Activated CD4-positive, alpha-beta memory T cell treated with anti-CD3 and anti-CD28 coated beads for 36 hours (primary cell): ENCODE data around the gene APBA2. TPM values are rescaled to one million over a fixed set of nuclear protein-coding genes. Genes with fewer than 3 reads are reported as not detected.
"Not testable (repeated sequence)": the region's sequence is repeated elsewhere in the genome, so short reads cannot be mapped to it uniquely, and the experiment has no call there.

ENCODE experiments used
- CTCF ChIA-PET: fragments of 350-600 bp; sonication (Branson Sonifier 250); formaldehyde crosslinking; loops from one replicate; lab custom pipeline; 2021; ENCODE audit warnings: antibody characterized with exemption, inconsistent platforms; lab: Charles Lee
- POLR2A ChIA-PET: fragments of 350-600 bp; sonication (Branson Sonifier 250); formaldehyde crosslinking; loops from one replicate; lab custom pipeline; 2021; ENCODE audit warnings: antibody characterized with exemption; lab: Charles Lee
- DNase-seq: peaks from one replicate; pipeline ENCODE4 v3.0.0-alpha.2; 2020
- H3K27ac Mint-ChIP-seq: one replicate; pipeline ENCODE4 v1.8.0; 2021; ENCODE audit warnings: mixed read lengths
- H3K27me3 Mint-ChIP-seq: one replicate; pipeline ENCODE4 v1.8.0; 2021; ENCODE audit warnings: mixed read lengths
- H3K36me3 Mint-ChIP-seq: one replicate; pipeline ENCODE4 v1.8.0; 2021; ENCODE audit warnings: mixed read lengths
- H3K4me1 Mint-ChIP-seq: one replicate; pipeline ENCODE4 v1.8.0; 2021; ENCODE audit warnings: low read depth, mixed read lengths
- H3K4me3 Mint-ChIP-seq: one replicate; pipeline ENCODE4 v1.8.0; 2021; ENCODE audit warnings: mild to moderate bottlenecking, mixed read lengths
- H3K9me3 Mint-ChIP-seq: one replicate; pipeline ENCODE4 v1.8.0; 2021; ENCODE audit warnings: mixed read lengths
- intact Hi-C: fragments of 100-400 bp; cut with micrococcal nuclease; formaldehyde crosslinking; loops from one replicate; pipeline ENCODE4 v1.15.1; 2023
- total RNA-seq, 2 experiments: library from RNA; stranded (reverse); gene quantifications; one replicate each; pipeline ENCODE4 v1.2.3, GENCODE V29; 2021

Gene APBA2
- total RNA-seq, 2 experiments from 2014 or later: 6.4 to 8.9 TPM

GRCh38 chr15:29094711-29095110 lies 208.9 kb downstream of the APBA2 start:
- POLR2A ChIA-PET: no interaction called here
- no peak for DNase-seq
- CTCF ChIA-PET: interaction anchor here (7.6 kb wide), 1 partner anchor 9 kb away, joined by 66 read pairs; no protein-coding TSS in a partner anchor
- H3K36me3 Mint-ChIP-seq: no peaks in the 10 kb centered on the region
- H3K4me3 Mint-ChIP-seq: no peak overlapping the region
- intact Hi-C loops: loop anchor here (5.0 kb wide), 2 partner anchors 107 to 207 kb away; partner anchors contain the start of gene APBA2
- H3K27me3 Mint-ChIP-seq: no peaks in the 10 kb centered on the region
- no peaks in the 10 kb centered on the region for H3K9me3 Mint-ChIP-seq
- H3K27ac Mint-ChIP-seq: no peak overlapping the region
- H3K4me1 Mint-ChIP-seq: peaks cover 5% of the 10 kb centered on the region

GRCh38 chr15:29095746-29096145 lies 210.0 kb downstream of the APBA2 start:
- Mint-ChIP-seq H3K9me3 (no peaks in the 10 kb centered on the region), H3K4me3 (no peak overlapping the region), H3K27ac (no peak overlapping the region), H3K4me1 (no peaks in the 10 kb centered on the region), H3K27me3 (no peaks in the 10 kb centered on the region), H3K36me3 (no peaks in the 10 kb centered on the region)
- POLR2A ChIA-PET: no interaction called here
- CTCF ChIA-PET: no interaction called here
- no peak for DNase-seq
- intact Hi-C loops: no loop called here

- Mint-ChIP-seq H3K27me3 (no peaks in the 10 kb centered on the region), H3K36me3 (no peaks in the 10 kb centered on the region), H3K4me3 (no peak overlapping the region), H3K27ac (no peak overlapping the region), H3K9me3 (no peaks in the 10 kb centered on the region), H3K4me1 (no peaks in the 10 kb centered on the region)
- CTCF ChIA-PET: interaction anchor here (1.4 kb wide), 1 partner anchor 8 kb away, joined by 3 read pairs; no protein-coding TSS in a partner anchor
- POLR2A ChIA-PET: no interaction called here
- DNase-seq: no peak
- intact Hi-C loops: no loop called here
Measured at GRCh38 chr15:29097168-29097567, 211.4 kb downstream of the APBA2 start.

- H3K4me1 Mint-ChIP-seq: no peaks in the 10 kb centered on the region
- no peak for DNase-seq
- no peak overlapping the region for H3K4me3 Mint-ChIP-seq
- POLR2A ChIA-PET: no interaction called here
- H3K36me3 Mint-ChIP-seq: no peaks in the 10 kb centered on the region
- CTCF ChIA-PET: interaction anchor here (1.4 kb wide), 1 partner anchor 9 kb away, joined by 3 read pairs; no protein-coding TSS in a partner anchor
- H3K9me3 Mint-ChIP-seq: no peaks in the 10 kb centered on the region
- intact Hi-C loops: no loop called here
- no peak overlapping the region for H3K27ac Mint-ChIP-seq
- H3K27me3 Mint-ChIP-seq: no peaks in the 10 kb centered on the region
Measured at GRCh38 chr15:29097971-29098370, 212.2 kb downstream of the APBA2 start.

- Mint-ChIP-seq H3K36me3 (no peaks in the 10 kb centered on the region), H3K4me1 (no peaks in the 10 kb centered on the region), H3K27ac (no peak overlapping the region), H3K9me3 (no peaks in the 10 kb centered on the region), H3K4me3 (no peak overlapping the region), H3K27me3 (no peaks in the 10 kb centered on the region)
- intact Hi-C loops: no loop called here
- CTCF ChIA-PET: no interaction called here
- POLR2A ChIA-PET: no interaction called here
- DNase-seq: no peak
Measured at GRCh38 chr15:29098652-29099051, 212.9 kb downstream of the APBA2 start.

GRCh38 chr15:29099131-29099880 lies 213.5 kb downstream of the APBA2 start:
- intact Hi-C loops: no loop called here
- ChIA-PET CTCF (interaction anchor here (1.2 to 2.2 kb wide), 3 partner anchors 9 to 30 kb away, joined by 4 to 16 read pairs (median 4); no protein-coding TSS in a partner anchor), POLR2A (interaction anchor here (0.8 kb wide), 1 partner anchor 9 kb away, joined by 3 read pairs; no protein-coding TSS in a partner anchor)
- no peak for DNase-seq
- Mint-ChIP-seq H3K4me1 (no peaks in the 10 kb centered on the region), H3K9me3 (no peaks in the 10 kb centered on the region), H3K27me3 (no peaks in the 10 kb centered on the region), H3K27ac (no peak overlapping the region), H3K36me3 (no peaks in the 10 kb centered on the region), H3K4me3 (no peak overlapping the region)

GRCh38 chr15:29100486-29101000 lies 214.8 kb downstream of the APBA2 start:
- intact Hi-C loops: no loop called here
- no peak for DNase-seq
- no peak overlapping the region for H3K4me3 Mint-ChIP-seq
- ChIA-PET POLR2A (no interaction called here), CTCF (interaction anchor here (0.6 to 2.2 kb wide), 6 partner anchors 10 to 61 kb away, joined by 3 to 16 read pairs (median 4); no protein-coding TSS in a partner anchor)
- H3K9me3 Mint-ChIP-seq: no peaks in the 10 kb centered on the region
- no peaks in the 10 kb centered on the region for H3K27me3 Mint-ChIP-seq
- no peak overlapping the region for H3K27ac Mint-ChIP-seq
- peaks cover 2% of the 10 kb centered on the region for H3K36me3 Mint-ChIP-seq
- no peaks in the 10 kb centered on the region for H3K4me1 Mint-ChIP-seq

GRCh38 chr15:29101491-29101890 lies 215.7 kb downstream of the APBA2 start:
- Mint-ChIP-seq H3K9me3 (no peaks in the 10 kb centered on the region), H3K4me1 (no peaks in the 10 kb centered on the region), H3K27me3 (no peaks in the 10 kb centered on the region), H3K27ac (no peak overlapping the region), H3K36me3 (peaks cover 2% of the 10 kb centered on the region), H3K4me3 (no peak overlapping the region)
- DNase-seq: no peak
- intact Hi-C loops: no loop called here
- CTCF ChIA-PET: interaction anchor here (0.6 to 4.8 kb wide), 32 partner anchors 9 to 825 kb away, joined by 3 to 66 read pairs (median 3); no protein-coding TSS in a partner anchor
- POLR2A ChIA-PET: no interaction called here

- H3K9me3 Mint-ChIP-seq, H3K4me3 Mint-ChIP-seq, POLR2A ChIA-PET: not testable (repeated sequence)
Measured at GRCh38 chr15:29102173-29102794, 216.5 kb downstream of the APBA2 start.

GRCh38 chr15:29102911-29103823 lies 217.4 kb downstream of the APBA2 start:
- CTCF ChIA-PET: interaction anchor here (0.6 to 4.8 kb wide), 26 partner anchors 7 to 823 kb away, joined by 3 to 66 read pairs (median 4); no protein-coding TSS in a partner anchor
- DNase-seq: no peak
- no peaks in the 10 kb centered on the region for H3K27me3 Mint-ChIP-seq

More at GRCh38 chr15:29102173-29102794, 216.5 kb downstream of the APBA2 start:
- H3K36me3 Mint-ChIP-seq, H3K27ac Mint-ChIP-seq, H3K4me1 Mint-ChIP-seq, intact Hi-C loops, H3K27me3 Mint-ChIP-seq: not testable (repeated sequence)
- CTCF ChIA-PET: interaction anchor here (0.6 to 4.8 kb wide), 34 partner anchors 8 to 824 kb away, joined by 3 to 66 read pairs (median 3); no protein-coding TSS in a partner anchor
- peak; percentile 67 for DNase-seq

More at GRCh38 chr15:29102911-29103823, 217.4 kb downstream of the APBA2 start:
- intact Hi-C loops: no loop called here
- Mint-ChIP-seq H3K27ac (no peak overlapping the region), H3K4me1 (no peaks in the 10 kb centered on the region), H3K4me3 (no peak overlapping the region), H3K36me3 (peaks cover 2% of the 10 kb centered on the region), H3K9me3 (no peaks in the 10 kb centered on the region)
- POLR2A ChIA-PET: interaction anchor here (1.5 kb wide), 1 partner anchor 13 kb away, joined by 5 read pairs; no protein-coding TSS in a partner anchor
